Hindlimb muscle (tissue), 1 donor: ENCODE measurements around the gene MYG1. TPM values are rescaled to one million over a fixed set of nuclear protein-coding genes. Genes with fewer than 3 reads are reported as not detected.
"Not testable (repeated sequence)": the region's sequence is repeated elsewhere in the genome, so short reads cannot be mapped to it uniquely, and the experiment has no call there.

Experiments
- DNase-seq: peaks from one replicate; pipeline ENCODE4 v3.0.0-alpha.2; 2013
- polyA plus RNA-seq: library from polyadenylated mRNA; unstranded; fragments of 120-200 nt; gene quantifications from one replicate; pipeline ENCODE4 v1.2.1, GENCODE V29; 2013; ENCODE audit not compliant: insufficient read length

MYG1 gene
- polyA plus RNA-seq, 1 donor, result 38.9 TPM

GRCh38 chr12:53327435-53328042 is 28.0 kb downstream of the MYG1 start:
- no peak for DNase-seq

GRCh38 chr12:53328043-53328435 is 28.5 kb downstream of the MYG1 start:
- no peak for DNase-seq

DNA sequence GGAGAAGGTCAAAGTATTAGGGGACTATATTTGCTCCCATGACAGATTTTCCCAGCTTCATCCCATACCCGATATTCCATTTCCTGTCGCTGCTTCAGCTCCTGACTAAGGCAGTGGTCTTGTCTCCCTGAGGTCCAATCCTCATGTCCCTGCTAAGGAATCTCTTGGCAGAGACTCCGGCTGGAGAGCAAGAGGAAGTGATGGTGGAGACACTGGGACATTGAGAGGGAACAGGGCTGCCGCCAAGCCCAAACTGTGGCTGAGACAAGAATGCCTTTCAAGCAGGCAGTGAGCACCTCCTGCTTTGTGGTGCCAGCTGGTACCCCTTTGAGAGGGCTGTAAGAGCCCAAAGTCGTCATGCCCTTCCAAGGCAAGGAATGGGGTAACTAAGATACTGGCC is 31.2 kb downstream of the MYG1 start:
- DNase-seq, result no peak

- not testable (repeated sequence) for DNase-seq
Observed at GRCh38 chr12:53332339-53332738, 32.8 kb downstream of the MYG1 start.

DNA sequence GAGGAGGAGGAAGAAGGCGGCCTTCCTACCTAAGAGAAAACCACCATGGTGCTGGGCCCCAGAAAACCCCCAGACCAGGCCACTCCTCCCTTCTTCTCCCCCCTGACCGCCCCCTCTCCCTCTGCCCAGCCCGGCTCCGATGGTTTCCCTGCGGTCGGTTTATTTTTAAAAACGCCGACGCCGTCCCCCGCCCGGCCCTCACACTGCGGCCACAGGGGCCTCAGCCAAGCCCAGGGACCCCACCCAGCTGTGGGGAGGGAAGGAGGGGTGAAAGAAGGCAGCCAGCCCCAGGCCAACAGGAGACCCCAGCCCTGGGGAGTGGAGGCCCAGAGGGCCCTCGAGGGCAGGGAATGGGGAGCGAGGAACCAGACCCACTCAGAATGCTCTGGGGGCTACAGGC is 33.2 kb downstream of the MYG1 start:
- no peak for DNase-seq

DNA sequence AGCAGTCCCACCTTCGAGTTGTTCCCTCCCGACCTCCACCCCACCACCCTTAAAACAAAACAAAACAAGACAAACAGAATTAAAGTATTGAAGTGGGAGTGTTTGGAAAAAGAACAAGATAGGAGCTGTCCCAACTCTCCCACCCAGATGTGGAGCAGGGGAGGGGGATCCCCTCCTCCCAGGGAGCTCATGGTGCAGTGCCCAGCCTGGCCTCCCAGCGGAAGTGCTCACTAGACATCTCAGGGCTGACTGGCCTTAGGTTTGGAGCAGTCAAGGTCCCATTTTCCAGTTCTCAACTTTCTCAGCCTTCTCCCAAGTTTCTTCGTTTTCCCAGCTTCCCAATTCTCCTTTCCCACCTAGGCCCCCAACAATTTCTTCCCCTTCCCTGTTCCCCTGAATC is 33.8 kb downstream of the MYG1 start:
- DNase-seq, result no peak

- no peak for DNase-seq
Observed at GRCh38 chr12:53333845-53334244, 34.4 kb downstream of the MYG1 start.

GRCh38 chr12:53334822-53335221 is 35.3 kb downstream of the MYG1 start:
- DNase-seq, result no peak

GRCh38 chr12:53336181-53336681 is 36.7 kb downstream of the MYG1 start, which contains the start of gene SP7:
TSS of gene SP7 (minus strand) at chr12:53336354. CDS start at chr12:53335646, 708 bp downstream.
- no peak for DNase-seq

GRCh38 chr12:53338017-53338416 is 38.5 kb downstream of the MYG1 start:
- no peak for DNase-seq

GRCh38 chr12:53338916-53339315 is 39.4 kb downstream of the MYG1 start:
- DNase-seq, result no peak

GRCh38 chr12:53340398-53340797 is 40.9 kb downstream of the MYG1 start:
- no peak for DNase-seq

DNA sequence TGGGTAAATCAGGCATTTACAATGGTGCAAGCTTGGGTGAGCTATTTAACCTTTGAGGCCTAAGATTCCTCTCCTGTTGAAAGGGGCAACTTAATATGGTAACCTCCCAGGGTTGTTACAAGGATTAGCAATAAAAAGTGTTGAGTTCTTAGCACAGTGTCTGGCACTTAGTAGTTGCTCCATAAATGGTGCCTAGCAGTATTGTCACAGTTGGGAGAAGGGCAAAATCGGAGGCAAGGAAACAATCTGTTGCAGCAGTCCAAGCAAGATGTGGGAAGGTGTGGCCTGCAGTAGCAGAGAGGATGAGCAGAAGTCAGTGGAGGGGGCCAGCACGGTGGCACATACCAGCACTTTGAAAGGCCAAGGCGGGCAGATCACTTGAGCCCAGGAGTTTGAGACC is 44.0 kb downstream of the MYG1 start:
- DNase-seq, result no peak

DNA sequence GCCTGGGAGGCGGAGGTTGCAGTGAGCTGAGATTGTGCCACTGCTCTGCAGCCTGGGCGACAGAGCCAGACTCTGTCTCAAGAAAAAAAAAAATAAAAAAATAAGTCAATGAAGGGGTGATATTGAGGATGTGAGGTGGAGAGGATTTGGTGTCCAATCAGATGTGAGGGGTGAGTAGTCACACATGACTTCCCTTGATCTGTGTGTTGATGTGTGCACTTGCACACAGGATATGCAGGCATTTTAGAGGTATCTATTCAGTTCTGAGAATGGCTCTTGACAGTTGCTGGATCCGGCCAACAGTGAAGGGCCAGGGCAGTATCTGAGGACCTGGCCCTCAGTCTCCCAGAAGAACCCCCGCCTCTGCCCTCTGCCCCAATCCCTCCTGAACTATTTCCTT is 44.5 kb downstream of the MYG1 start:
- no peak for DNase-seq

- DNase-seq, result no peak
Observed at GRCh38 chr12:53344487-53344823, 45.0 kb downstream of the MYG1 start.

- DNase-seq, result peak; percentile 85
Observed at GRCh38 chr12:53344824-53345485, 45.5 kb downstream of the MYG1 start.

- DNase-seq, result peak; percentile 52
Observed at GRCh38 chr12:53345486-53346188, 46.1 kb downstream of the MYG1 start.

- no peak for DNase-seq
Observed at GRCh38 chr12:53346491-53346890, 47.0 kb downstream of the MYG1 start.

DNA sequence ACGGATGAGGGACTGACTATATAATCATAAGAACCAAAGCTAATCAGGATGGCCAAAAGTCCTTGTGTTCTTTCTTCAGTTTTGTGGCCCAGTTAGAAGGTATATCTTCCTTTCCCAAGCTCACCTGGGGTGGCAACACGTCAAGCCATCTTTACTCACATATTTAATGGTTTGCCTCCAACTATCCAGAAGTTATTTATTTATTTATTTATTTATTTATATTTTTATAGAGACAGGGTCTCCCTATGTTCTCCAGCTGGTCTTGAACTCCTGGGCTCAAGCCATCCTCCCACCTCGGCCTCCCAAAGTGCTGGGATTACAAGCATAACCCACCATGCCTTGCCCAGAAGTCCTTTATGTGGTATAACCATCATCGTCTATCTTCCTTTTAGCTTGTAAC is 48.4 kb downstream of the MYG1 start:
- DNase-seq, result no peak

- DNase-seq, result peak; percentile 84
Observed at GRCh38 chr12:53352331-53353256, 53.1 kb downstream of the MYG1 start.

DNA sequence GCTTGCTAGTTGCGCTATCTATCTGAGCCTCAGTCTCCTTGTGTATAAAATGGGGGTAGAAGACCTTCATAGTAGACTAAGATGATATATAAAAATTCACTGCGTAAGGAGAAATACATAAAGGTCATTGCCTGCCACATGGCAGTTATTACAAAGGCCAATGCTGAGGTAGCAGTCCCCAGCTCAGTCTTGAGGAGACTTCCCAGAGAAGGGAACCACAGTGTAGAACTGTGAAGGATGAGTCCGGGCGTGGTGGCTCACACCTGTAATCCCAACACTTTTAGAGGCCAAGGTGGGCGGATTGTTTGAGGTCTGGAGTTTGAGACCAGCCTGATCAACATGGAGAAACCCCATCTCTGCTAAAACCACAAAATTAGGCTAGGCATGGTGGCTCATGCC is 53.8 kb downstream of the MYG1 start:
- no peak for DNase-seq

DNA sequence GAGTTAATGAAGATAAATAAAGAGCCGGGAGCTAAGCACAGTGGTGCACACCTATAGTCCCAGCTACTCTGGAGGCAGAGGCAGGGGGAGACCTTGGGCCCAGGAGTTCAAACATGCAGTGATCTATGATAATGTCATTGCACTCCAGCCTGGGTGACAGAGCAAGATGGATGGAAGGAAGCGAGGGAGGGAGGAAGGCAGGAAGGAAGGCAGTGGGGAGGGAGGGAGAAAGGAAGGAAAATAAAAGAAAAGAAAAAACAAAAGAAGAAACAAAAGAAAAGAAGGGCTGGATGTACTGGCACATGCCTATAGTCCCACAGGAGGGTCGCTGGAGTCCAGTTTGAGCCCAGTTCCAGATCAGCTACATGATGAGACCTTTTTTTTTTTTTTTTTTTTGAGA is 55.6 kb downstream of the MYG1 start:
- no peak for DNase-seq
